ENCODE data around the gene TRIM62.

GRCh38 chr1:33225586-33225985, 43.7 kb upstream of the TRIM62 start:
- TF ChIP-seq TAF1 (IDR thresholded peaks at IDR 0.05; ENCODE audit: low read depth, low read length) (no peak), POLR2A (IDR thresholded peaks at IDR 0.05; ENCODE audit: low read depth, low read length) (no peak), POLR2AphosphoS5 (IDR thresholded peaks at IDR 0.05; ENCODE audit: low read depth, low read length) (no peak), POU2F2 (IDR thresholded peaks at IDR 0.05; ENCODE audit: low read depth, low read length) (no peak)

Measured in GM12891 (cell line).